Neuronal stem cell (in vitro differentiated cells): ENCODE measurements around the gene RAMACL. TPM values are rescaled to one million over a fixed set of nuclear protein-coding genes. Genes with fewer than 3 reads are reported as not detected.
"Not testable (repeated sequence)": the region's sequence is repeated elsewhere in the genome, so short reads cannot be mapped to it uniquely, and the experiment has no call there.

ENCODE experiments used
- DNase-seq: peaks from one replicate; pipeline ENCODE4 v3.0.0-alpha.2; 2013; ENCODE audit warnings: low spot score
- H2AFZ ChIP-seq: one replicate; pipeline ENCODE4 v1.6.1; 2013; ENCODE audit warnings: mild to moderate bottlenecking, low read length, inconsistent platforms
- H2AK5ac ChIP-seq: 2 replicates; pipeline ENCODE4 v1.6.1; 2013; ENCODE audit warnings: low read depth, mild to moderate bottlenecking, inconsistent platforms, low read length, moderate library complexity, mixed read lengths
- H2BK120ac ChIP-seq: 2 replicates; pipeline ENCODE4 v1.6.1; 2013; ENCODE audit warnings: low read depth, mild to moderate bottlenecking, inconsistent platforms, low read length, moderate library complexity, mixed read lengths
- H2BK12ac ChIP-seq: one replicate; pipeline ENCODE4 v1.6.1; 2013; ENCODE audit warnings: low read length, inconsistent platforms
- H2BK15ac ChIP-seq: 2 replicates; pipeline ENCODE4 v1.6.1; 2013; ENCODE audit warnings: mild to moderate bottlenecking, low read length, inconsistent platforms, mixed read lengths
- H2BK5ac ChIP-seq: one replicate; pipeline ENCODE4 v1.6.1; 2013; ENCODE audit warnings: inconsistent platforms, mild to moderate bottlenecking, low read length, moderate library complexity
- H3K14ac ChIP-seq: one replicate; pipeline ENCODE4 v1.6.1; 2013; ENCODE audit warnings: low read length, inconsistent platforms
- H3K18ac ChIP-seq: 2 replicates; pipeline ENCODE4 v1.6.1; 2013; ENCODE audit warnings: low read length, inconsistent platforms
- H3K23ac ChIP-seq: 2 replicates; pipeline ENCODE4 v1.6.1; 2013; ENCODE audit warnings: low read depth, mild to moderate bottlenecking, mixed read lengths, low read length, inconsistent platforms; ENCODE audit not compliant: poor library complexity
- H3K27ac ChIP-seq: replicated peaks from 3 replicates; pipeline ENCODE4 v1.5.1; 2013; ENCODE audit warnings: low read length, inconsistent platforms
- H3K27me3 ChIP-seq, 3 experiments: 2 replicates each; pipeline ENCODE4 v1.6.1; 2013; ENCODE audit warnings: low read length in 3 of 3, mild to moderate bottlenecking in 2 of 3, inconsistent platforms in 1 of 3, low read depth in 1 of 3, mixed read lengths in 1 of 3, moderate library complexity in 1 of 3; ENCODE audit not compliant: control insufficient read depth in 3 of 3, insufficient read depth in 3 of 3
- H3K36me3 ChIP-seq, 2 donors: replicated peaks in 1 of 2; 2 replicates each; pipeline ENCODE4 v1.6.1; 2013; ENCODE audit warnings: low read length in 2 of 2; ENCODE audit not compliant: control insufficient read depth in 2 of 2, insufficient read depth in 2 of 2
- H3K4ac ChIP-seq: 2 replicates; pipeline ENCODE4 v1.6.1; 2013; ENCODE audit warnings: inconsistent platforms, mild to moderate bottlenecking, low read length, moderate library complexity
- H3K4me1 ChIP-seq, 2 donors: 1 replicate in 1 of 2; 2 replicates in 1 of 2; pipeline ENCODE4 v1.6.1; 2013; ENCODE audit warnings: low read length in 2 of 2, low read depth in 1 of 2; ENCODE audit not compliant: control insufficient read depth in 2 of 2, insufficient read depth in 1 of 2
- H3K4me2 ChIP-seq: one replicate; pipeline ENCODE4 v1.6.1; 2013; ENCODE audit warnings: mild to moderate bottlenecking, low read length, inconsistent platforms; ENCODE audit not compliant: insufficient read depth, poor library complexity, severe bottlenecking
- H3K4me3 ChIP-seq, 2 donors: 2 replicates each; pipeline ENCODE4 v1.5.1; 2013; ENCODE audit warnings: low read length in 2 of 2, mild to moderate bottlenecking in 2 of 2, inconsistent platforms in 1 of 2, moderate library complexity in 1 of 2
- H3K79me1 ChIP-seq: one replicate; pipeline ENCODE4 v1.6.1; 2013; ENCODE audit warnings: low read depth, mild to moderate bottlenecking, inconsistent platforms, low read length, moderate library complexity
- H3K9ac ChIP-seq: one replicate; pipeline ENCODE4 v1.6.1; 2013; ENCODE audit warnings: mild to moderate bottlenecking, low read depth, low read length, inconsistent platforms; ENCODE audit not compliant: poor library complexity
- H3K9me3 ChIP-seq, 2 donors: replicated peaks in 1 of 2; 2 replicates each; pipeline versions ENCODE3 to v1.6.1; 2013; ENCODE audit warnings: low read length in 2 of 2, mild to moderate bottlenecking in 2 of 2, inconsistent platforms in 1 of 2, low read depth in 1 of 2, mixed read lengths in 1 of 2, moderate library complexity in 1 of 2; ENCODE audit not compliant: control insufficient read depth in 2 of 2, insufficient read depth in 1 of 2
- H4K8ac ChIP-seq: one replicate; pipeline ENCODE4 v1.6.1; 2013; ENCODE audit warnings: low read depth, mild to moderate bottlenecking, inconsistent platforms, low read length, moderate library complexity
- H4K91ac ChIP-seq: one replicate; pipeline ENCODE4 v1.6.1; 2013; ENCODE audit warnings: low read length, low read depth, mild to moderate bottlenecking, inconsistent platforms; ENCODE audit not compliant: poor library complexity
- WGBS, 2 donors: extraction: QIAGEN DNeasy Blood & Tissue Kit; methylation state at CpG; one replicate each; pipeline ENCODE4 v1.1.7; 2013; ENCODE audit warnings: missing lambda C conversion rate in 2 of 2, mixed read lengths in 1 of 2; ENCODE audit not compliant: insufficient read length in 2 of 2, insufficient replicate concordance in 1 of 2; ENCODE audit errors: extremely low coverage in 2 of 2; 5-methylcytosine and 5-hydroxymethylcytosine counted together
- polyA plus RNA-seq, 2 experiments: library from polyadenylated mRNA; stranded (reverse); fragments of 200-250 nt; gene quantifications; one replicate each; pipeline ENCODE4 v1.2.3, GENCODE V29; 2013

The RAMACL gene
- polyA plus RNA-seq (2013, experiment 1 of 2), result 0.14 TPM
- 0.10 TPM for polyA plus RNA-seq (2013, experiment 2 of 2)

- no peak within 1 kb of the TSS for H3K14ac ChIP-seq
- H2AFZ ChIP-seq, result no peak within 1 kb of the TSS
- H2AK5ac ChIP-seq, result no peak within 1 kb of the TSS
- H3K4ac ChIP-seq, result no peak within 1 kb of the TSS
- H3K9me3 ChIP-seq, result no peaks in the 10 kb centered on the region
- H3K23ac ChIP-seq, result no peak within 1 kb of the TSS
- H3K9ac ChIP-seq, result no peak within 1 kb of the TSS
- H3K4me2 ChIP-seq, result no peak within 1 kb of the TSS
- DNase-seq, result no peak
- H2BK12ac ChIP-seq, result no peak within 1 kb of the TSS
- H3K27me3 ChIP-seq, result no peaks in the 10 kb centered on the region
- no peak within 1 kb of the TSS for H3K27ac ChIP-seq
- H2BK5ac ChIP-seq, result no peak within 1 kb of the TSS
- no peak within 1 kb of the TSS for H3K4me3 ChIP-seq
- peaks cover 3 to 23% of the 10 kb centered on the region in 2 donors for H3K4me1 ChIP-seq
- no peak within 1 kb of the TSS for H3K18ac ChIP-seq
- no peaks in the 10 kb centered on the region for H3K36me3 ChIP-seq
- no peak within 1 kb of the TSS for H2BK120ac ChIP-seq
- no peak within 1 kb of the TSS for H2BK15ac ChIP-seq
- no peak within 1 kb of the TSS for H4K8ac ChIP-seq
- WGBS, 2 donors, result no CpG with 5 or more reads among the region's 9 CpGs
- no peak within 1 kb of the TSS for H4K91ac ChIP-seq
- H3K79me1 ChIP-seq, result peaks cover 3% of the 10 kb centered on the region
Measured at GRCh38 chr6:166586424-166587156, at the start of gene RAMACL. RAMACL (minus strand) TSS chr6:166586678; CDS start chr6:166586477, 201 bp downstream.

- Histone ChIP-seq H3K79me1 (no peaks in the 10 kb centered on the region), H3K18ac (no peak overlapping the region), H3K4me3 (no peak overlapping the region), H3K36me3 (no peaks in the 10 kb centered on the region), H3K27ac (no peak overlapping the region), H2BK12ac (no peak overlapping the region), H3K4ac (no peak overlapping the region), H3K27me3 (peaks cover 0 to 5% (median 0%) of the 10 kb centered on the region in 3 experiments), H3K23ac (no peak overlapping the region), H4K8ac (no peak overlapping the region), H3K9me3 (no peaks in the 10 kb centered on the region), H2BK120ac (no peak overlapping the region), H3K4me2 (no peak overlapping the region), H2BK15ac (no peak overlapping the region), H2BK5ac (no peak overlapping the region), H2AFZ (no peak overlapping the region), H3K4me1 (peaks cover 0 to 5% of the 10 kb centered on the region in 2 donors), H3K9ac (no peak overlapping the region), H3K14ac (no peak overlapping the region), H2AK5ac (peak overlapping the region; percentile 37), H4K91ac (no peak overlapping the region)
- DNase-seq, result no peak
- no CpG with 5 or more reads among the region's 20 CpGs for WGBS, 2 donors
Measured at GRCh38 chr6:166635013-166635970, 48.8 kb upstream of the RAMACL start.

- H3K18ac ChIP-seq, H2BK15ac ChIP-seq, H3K9ac ChIP-seq, H3K79me1 ChIP-seq, H2BK120ac ChIP-seq, DNase-seq, H3K4me2 ChIP-seq, H3K9me3 ChIP-seq, H3K36me3 ChIP-seq, H3K23ac ChIP-seq, H3K4me3 ChIP-seq, H3K27ac ChIP-seq, H2BK5ac ChIP-seq, H2BK12ac ChIP-seq, H3K14ac ChIP-seq, H3K4me1 ChIP-seq, H2AFZ ChIP-seq, H4K8ac ChIP-seq, H2AK5ac ChIP-seq, H4K91ac ChIP-seq, H3K4ac ChIP-seq: not testable (repeated sequence)
- no CpG with 5 or more reads among the region's 4 CpGs for WGBS, 2 donors
- H3K27me3 ChIP-seq, result peaks cover 0 to 11% (median 0%) of the 10 kb centered on the region in 3 experiments
Measured at GRCh38 chr6:166634581-166634980, 48.1 kb upstream of the RAMACL start.
